ENCODE results near the gene SLC39A11. TPM values are rescaled to one million over a fixed set of nuclear protein-coding genes. Genes with fewer than 3 reads are reported as not detected.
A peak's percentile ranks its signal among the peaks of the same experiment; 100 is the strongest.

The SLC39A11 gene
- total RNA-seq, 1 experiment from 2014 or later, result 15.2 TPM

DNA sequence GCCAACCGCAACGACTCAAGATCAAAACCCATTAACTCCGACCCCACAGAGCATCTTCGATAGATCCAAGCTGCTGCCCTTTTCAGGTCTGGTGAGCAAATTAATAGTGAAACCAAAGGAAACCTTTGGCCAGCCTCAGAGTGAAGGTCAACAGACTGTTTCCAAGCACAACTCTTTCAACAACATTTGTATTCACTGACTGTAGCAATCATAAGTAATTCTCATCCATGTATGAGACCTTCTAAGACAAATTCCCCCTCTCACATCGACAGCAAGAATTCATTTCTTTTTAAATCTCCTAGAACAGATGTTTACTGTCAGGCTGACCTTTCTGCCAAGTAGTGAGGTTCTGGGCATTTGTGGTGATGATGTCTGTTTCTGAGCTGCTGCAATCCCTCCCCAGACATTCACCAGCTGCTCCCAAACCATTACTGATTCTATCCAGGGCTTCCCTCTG, 64.2 kb downstream of the SLC39A11 start:
- no peak overlapping the region for H2AFZ ChIP-seq (ENCODE audit: low read length)
- no peak overlapping the region for H3K23ac ChIP-seq (ENCODE audit: insufficient read length, low read depth, low read length)
- TF ChIP-seq, protein P1, sequence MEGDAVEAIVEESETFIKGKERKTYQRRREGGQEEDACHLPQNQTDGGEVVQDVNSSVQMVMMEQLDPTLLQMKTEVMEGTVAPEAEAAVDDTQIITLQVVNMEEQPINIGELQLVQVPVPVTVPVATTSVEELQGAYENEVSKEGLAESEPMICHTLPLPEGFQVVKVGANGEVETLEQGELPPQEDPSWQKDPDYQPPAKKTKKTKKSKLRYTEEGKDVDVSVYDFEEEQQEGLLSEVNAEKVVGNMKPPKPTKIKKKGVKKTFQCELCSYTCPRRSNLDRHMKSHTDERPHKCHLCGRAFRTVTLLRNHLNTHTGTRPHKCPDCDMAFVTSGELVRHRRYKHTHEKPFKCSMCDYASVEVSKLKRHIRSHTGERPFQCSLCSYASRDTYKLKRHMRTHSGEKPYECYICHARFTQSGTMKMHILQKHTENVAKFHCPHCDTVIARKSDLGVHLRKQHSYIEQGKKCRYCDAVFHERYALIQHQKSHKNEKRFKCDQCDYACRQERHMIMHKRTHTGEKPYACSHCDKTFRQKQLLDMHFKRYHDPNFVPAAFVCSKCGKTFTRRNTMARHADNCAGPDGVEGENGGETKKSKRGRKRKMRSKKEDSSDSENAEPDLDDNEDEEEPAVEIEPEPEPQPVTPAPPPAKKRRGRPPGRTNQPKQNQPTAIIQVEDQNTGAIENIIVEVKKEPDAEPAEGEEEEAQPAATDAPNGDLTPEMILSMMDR (conservative IDR thresholded peaks at IDR 0.05), result no peak
- H4K5ac ChIP-seq (ENCODE audit: insufficient read length, low read depth, low read length), result no peak overlapping the region
- WGBS (ENCODE audit: extremely low coverage, insufficient read length, low lambda C conversion rate), result no CpG with 5 or more reads among the region's 5 CpGs
- H3K4me2 ChIP-seq (ENCODE audit: insufficient read depth, insufficient read length, low read length), result no peak overlapping the region
- no peaks in the 10 kb centered on the region for H3K23me2 ChIP-seq (ENCODE audit: insufficient read length, low read depth, low read length, poor library complexity, severe bottlenecking)
- no peak overlapping the region for H3K56ac ChIP-seq (ENCODE audit: insufficient read length, low read depth, low read length)
- Mint-ChIP-seq H3K4me3 (no peak overlapping the region), H3K4me1 (peaks cover 3 to 9% of the 10 kb centered on the region in 2 experiments; a peak in 3 of 4 replicates), H3K9me3 (no peaks in the 10 kb centered on the region), H3K27ac (peak overlapping the region in 1 of 3 experiments; percentile 19; a peak in 2 of 7 replicates), H3K36me3 (ENCODE audit: insufficient read depth in 1 of 3, low read depth in 3 of 3) (no peaks in the 10 kb centered on the region), H3K27me3 (ENCODE audit: low read depth) (no peaks in the 10 kb centered on the region)
- no peak overlapping the region for H3K27ac ChIP-seq (ENCODE audit: insufficient read length, low read depth, low read length)
- no peak for DNase-seq
- H3K79me1 ChIP-seq (ENCODE audit: insufficient read depth, low read depth, low read length, poor library complexity, severe bottlenecking), result no peaks in the 10 kb centered on the region
- H3K4ac ChIP-seq (ENCODE audit: low read depth, low read length), result no peak overlapping the region
- H3K14ac ChIP-seq (ENCODE audit: insufficient read depth, low read length), result no peak overlapping the region
- no peaks in the 10 kb centered on the region for H3K9me3 ChIP-seq (ENCODE audit: control insufficient read depth, low read depth, low read length)
- no peak overlapping the region for H3T11ph ChIP-seq (ENCODE audit: low read length)
- no peak overlapping the region for H2BK5ac ChIP-seq (ENCODE audit: insufficient read length, low read length)
- no peaks in the 10 kb centered on the region for H4K20me1 ChIP-seq (ENCODE audit: control insufficient read depth, insufficient read depth, insufficient read length)
- no peak overlapping the region for H4K8ac ChIP-seq (replicated peaks; ENCODE audit: insufficient read length, low read depth, low read length)
- H4K91ac ChIP-seq (ENCODE audit: insufficient read length, low read depth, low read length), result no peak overlapping the region
- no peaks in the 10 kb centered on the region for H3K4me1 ChIP-seq (ENCODE audit: insufficient read depth, low read length)
- no peak overlapping the region for H2BK120ac ChIP-seq (ENCODE audit: low read depth, low read length, poor library complexity, severe bottlenecking)
- H2AK5ac ChIP-seq (ENCODE audit: insufficient read length, low read length), result no peak overlapping the region
- no peak overlapping the region for H3K18ac ChIP-seq (ENCODE audit: insufficient read length, low read depth, low read length)
- H3K27me3 ChIP-seq (ENCODE audit: insufficient read depth, low read length), result no peaks in the 10 kb centered on the region
- no peak overlapping the region for H2BK12ac ChIP-seq (ENCODE audit: insufficient read length, low read depth, low read length)
- no peak overlapping the region for H3K9ac ChIP-seq (ENCODE audit: extremely low read depth, insufficient read length, low read length)
- no peaks in the 10 kb centered on the region; the same call in 1 of the 2 replicates for H3K79me2 ChIP-seq (ENCODE audit: insufficient read depth, low read length)
- H2BK15ac ChIP-seq (ENCODE audit: low read depth, low read length), result no peak overlapping the region
- no peak overlapping the region for H2BK20ac ChIP-seq (ENCODE audit: low read depth, low read length, poor library complexity, severe bottlenecking)
